GM20000 (cell line): ENCODE results near the gene PTPRR.

Experiments
- DNase-seq: peaks from one replicate; pipeline ENCODE4 v3.0.0; 2012; ENCODE audit warnings: low spot score
- CTCF ChIP-seq: IDR thresholded peaks from 2 replicates; pipeline ENCODE4 v1.5.1; 2012; ENCODE audit warnings: mild to moderate bottlenecking, control low read depth; ENCODE audit errors: extremely low read depth, missing control alignments

The PTPRR gene

GRCh38 chr12:70590549-70591226, 329.9 kb downstream of the PTPRR start:
- no peak for DNase-seq
- TF ChIP-seq CTCF, result no peak

GRCh38 chr12:70590051-70590450, 330.5 kb downstream of the PTPRR start:
- TF ChIP-seq CTCF, result peak; percentile 87
- DNase-seq, result peak; percentile 53
